Urothelium cell line (cell line): ENCODE measurements around the gene PLBD2.

Experiments used
- DNase-seq: peaks from one replicate; pipeline ENCODE4 v3.0.0; 2011; ENCODE audit warnings: low spot score, mixed read lengths
- FAIRE-seq: peaks from 2 replicates; lab custom pipeline; 2011; peaks lifted over from hg19 to GRCh38; lab: Jason Lieb, UNC

PLBD2 gene, protein sequence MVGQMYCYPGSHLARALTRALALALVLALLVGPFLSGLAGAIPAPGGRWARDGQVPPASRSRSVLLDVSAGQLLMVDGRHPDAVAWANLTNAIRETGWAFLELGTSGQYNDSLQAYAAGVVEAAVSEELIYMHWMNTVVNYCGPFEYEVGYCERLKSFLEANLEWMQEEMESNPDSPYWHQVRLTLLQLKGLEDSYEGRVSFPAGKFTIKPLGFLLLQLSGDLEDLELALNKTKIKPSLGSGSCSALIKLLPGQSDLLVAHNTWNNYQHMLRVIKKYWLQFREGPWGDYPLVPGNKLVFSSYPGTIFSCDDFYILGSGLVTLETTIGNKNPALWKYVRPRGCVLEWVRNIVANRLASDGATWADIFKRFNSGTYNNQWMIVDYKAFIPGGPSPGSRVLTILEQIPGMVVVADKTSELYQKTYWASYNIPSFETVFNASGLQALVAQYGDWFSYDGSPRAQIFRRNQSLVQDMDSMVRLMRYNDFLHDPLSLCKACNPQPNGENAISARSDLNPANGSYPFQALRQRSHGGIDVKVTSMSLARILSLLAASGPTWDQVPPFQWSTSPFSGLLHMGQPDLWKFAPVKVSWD

DNA sequence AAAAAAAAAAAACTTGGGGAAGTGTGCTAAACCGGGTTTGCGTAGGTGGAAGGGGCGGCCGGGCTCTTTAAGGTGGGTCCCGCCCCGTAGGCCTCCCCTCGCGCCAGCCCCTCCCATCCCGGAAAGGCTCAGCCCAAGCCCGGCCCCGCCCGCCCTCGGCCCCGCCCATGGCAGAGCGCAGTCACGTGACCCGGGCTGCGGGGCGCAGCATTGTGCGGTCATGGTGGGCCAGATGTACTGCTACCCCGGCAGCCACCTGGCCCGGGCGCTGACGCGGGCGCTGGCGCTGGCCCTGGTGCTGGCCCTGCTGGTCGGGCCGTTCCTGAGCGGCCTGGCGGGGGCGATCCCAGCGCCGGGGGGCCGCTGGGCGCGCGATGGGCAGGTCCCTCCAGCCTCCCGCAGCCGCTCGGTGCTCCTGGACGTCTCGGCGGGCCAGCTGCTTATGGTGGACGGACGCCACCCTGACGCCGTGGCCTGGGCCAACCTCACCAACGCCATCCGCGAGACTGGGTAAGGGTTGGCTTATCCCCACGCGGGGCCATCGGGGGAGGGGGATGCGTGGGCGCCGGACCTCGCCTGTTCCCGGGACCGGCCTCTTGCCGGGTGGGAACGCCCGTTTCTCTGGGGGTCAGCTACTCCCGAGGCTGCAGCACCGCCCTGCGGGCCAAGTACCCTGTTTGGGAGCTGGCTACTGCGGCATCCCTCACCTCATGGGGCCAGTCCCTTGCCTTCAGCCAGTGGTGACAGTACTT, at the start of gene PLBD2:
Gene PLBD2, plus strand, starts transcription at position 207 of the 752 bp plus-strand sequence. Its CDS starts 14 bp downstream, at position 221.
- FAIRE-seq (no peak), DNase-seq (peak; percentile 99)

DNA sequence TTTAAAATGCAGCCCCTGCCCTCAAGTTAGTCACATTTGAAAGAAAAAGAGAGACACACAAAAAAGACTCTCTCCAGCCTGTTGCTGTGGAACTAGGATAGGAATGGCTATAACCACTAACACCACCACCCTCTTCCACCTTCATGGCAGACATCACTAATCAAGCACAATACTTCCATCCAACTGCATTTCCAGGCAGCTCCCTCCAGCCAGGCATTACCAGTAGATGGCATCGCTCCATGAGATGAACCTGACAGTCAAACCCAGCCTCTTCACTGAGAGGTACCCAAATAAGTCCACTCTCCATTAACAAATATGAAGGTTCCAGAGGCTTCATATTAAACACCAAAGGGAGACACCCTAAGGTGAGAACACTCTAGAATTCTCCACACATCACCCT, 47.9 kb upstream of the PLBD2 start:
- FAIRE-seq = no peak
- DNase-seq = no peak

DNA sequence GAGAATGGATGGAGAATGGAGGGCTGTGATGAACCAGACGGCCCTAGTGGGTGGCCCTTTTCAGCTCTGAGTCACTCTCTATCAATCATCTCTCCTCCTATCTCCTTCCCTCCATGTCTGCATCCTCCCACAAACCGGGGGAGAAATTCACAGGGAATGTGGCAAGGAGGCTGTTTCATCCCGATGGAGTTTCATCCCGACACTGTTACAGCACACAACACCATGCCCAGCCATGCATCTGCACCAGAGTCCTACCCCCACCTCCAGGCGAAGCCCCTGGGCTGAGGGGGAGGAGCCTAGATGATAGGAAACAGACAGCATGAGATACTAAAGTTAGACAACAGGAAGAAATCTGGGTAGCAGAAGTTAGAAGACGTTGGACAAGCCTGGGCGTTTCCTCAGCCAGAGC, 44.3 kb upstream of the PLBD2 start:
- FAIRE-seq (no peak), DNase-seq (no peak)

DNA sequence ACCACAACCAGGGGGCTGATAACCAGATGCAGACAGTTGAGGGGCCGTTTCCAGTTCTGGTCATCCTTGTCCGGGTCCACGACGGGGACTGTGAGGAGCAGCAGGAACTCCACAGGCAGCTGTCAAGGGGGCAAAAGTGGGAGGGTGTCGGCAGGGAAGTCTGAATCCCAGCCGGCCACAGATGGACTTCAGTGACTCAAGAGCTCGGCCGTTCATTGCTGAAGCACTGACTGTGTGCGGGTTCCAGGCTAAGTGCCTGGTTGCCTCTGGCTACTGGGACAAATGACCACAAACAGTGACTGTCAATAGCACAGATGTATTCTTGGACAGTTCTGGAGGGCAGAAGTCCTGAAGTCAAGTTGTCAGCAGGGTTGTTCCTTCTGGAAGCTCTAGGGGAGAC, 43.0 kb upstream of the PLBD2 start:
- DNase-seq (no peak), FAIRE-seq (no peak)

DNA sequence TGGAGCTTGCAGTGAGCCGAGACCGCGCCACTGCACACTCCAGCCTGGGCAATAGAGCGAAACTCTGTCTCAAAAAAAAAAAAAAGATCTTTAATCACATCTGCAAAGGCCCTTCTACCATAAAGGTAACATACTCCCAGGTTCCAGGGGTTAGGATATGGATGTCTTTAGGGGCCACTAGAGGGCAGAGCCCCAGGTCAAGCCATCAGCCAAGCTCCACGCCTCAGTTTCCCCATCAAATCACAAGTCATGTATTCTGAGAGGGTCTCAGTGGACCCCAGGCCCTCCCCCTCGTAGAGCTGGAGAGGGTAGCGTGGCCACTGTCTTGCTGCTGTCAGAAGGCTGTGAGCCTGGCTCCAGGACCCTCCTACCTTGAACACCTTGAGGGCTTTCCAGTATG, 42.2 kb upstream of the PLBD2 start:
- DNase-seq = no peak
- no peak for FAIRE-seq

DNA sequence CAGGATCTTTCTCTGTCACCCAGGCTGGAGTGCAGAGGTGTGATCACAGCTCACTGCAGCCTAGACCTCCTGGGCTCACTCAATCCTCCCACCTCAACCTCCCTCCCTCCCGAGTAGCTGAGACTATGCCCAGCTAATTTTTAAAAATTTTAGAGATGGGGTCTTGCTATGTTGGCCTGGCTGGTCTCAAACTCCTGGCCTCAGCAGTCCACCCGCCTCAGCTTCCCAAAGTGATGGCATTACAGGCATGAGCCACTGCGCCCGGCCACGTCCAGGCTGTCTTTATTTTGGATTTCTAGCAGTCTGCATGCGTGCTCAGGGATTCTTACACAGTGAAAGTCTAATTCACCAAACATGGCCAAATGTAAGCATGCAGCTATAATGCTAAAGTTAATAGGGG, 41.3 kb upstream of the PLBD2 start:
- no peak for DNase-seq
- no peak for FAIRE-seq

DNA sequence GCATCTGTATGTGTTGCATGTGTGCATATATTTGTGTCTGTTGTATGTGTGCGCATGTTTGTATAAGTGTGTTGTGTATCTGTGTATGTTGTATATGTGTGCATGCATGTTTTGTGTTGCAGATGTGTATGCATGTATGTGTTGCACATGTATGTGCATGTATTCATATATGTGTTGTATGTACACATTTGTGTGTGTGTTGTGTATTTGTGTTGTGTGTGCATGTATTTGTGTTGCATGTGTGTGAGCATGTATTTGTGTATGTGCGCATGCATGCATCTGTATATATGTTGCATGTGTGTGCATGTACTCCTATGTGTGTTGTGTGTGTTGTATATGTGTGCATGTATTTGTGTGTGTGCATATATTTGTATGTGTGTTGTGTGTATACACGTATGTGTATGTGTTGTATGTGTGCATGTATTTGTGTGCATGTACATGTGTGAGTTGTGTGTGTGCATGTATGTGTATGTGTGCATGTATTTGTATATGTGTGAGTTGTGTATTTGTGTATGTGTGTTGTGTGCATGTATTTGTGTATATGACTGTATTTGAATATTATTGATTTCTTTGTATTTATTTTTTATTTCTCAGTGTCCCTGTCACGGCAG, 40.2 kb upstream of the PLBD2 start:
- DNase-seq (no peak), FAIRE-seq (peak; percentile 97)

DNA sequence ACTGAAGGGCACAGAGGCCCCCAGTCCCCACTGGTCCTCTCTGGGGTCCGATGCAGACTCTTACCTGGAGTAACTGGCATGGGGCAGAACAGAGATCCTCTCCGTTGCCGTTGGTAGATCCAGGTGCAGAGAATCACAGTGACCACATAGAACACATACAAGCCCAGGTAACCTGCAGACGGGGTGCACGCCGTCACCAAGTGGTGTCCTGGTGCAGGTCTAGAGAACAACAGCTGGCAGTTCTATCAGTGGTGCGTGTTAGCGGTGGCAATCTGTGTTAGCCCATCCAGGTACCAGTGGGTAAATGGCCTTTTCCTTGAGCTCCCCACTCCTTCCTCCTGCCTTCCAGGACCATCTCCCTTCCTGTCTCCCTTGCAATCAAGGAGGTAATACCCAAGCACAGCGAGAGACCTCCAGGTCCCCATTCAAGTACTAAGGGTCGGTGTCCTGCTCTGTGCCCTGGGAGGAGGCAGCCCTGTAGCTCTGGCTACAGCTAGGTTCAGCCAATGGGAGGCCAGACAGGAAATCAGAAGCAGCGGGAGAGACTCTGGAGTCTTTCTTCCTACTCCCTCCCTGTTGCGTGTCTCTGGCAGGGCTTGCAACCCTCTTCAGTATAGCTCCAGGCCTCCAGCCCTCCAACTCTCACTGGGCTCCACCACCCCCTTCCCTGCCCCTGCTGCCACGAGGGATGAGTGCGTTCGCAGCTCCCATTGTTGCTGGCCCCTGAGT, 39.3 kb upstream of the PLBD2 start:
- FAIRE-seq = no peak
- DNase-seq = no peak

DNA sequence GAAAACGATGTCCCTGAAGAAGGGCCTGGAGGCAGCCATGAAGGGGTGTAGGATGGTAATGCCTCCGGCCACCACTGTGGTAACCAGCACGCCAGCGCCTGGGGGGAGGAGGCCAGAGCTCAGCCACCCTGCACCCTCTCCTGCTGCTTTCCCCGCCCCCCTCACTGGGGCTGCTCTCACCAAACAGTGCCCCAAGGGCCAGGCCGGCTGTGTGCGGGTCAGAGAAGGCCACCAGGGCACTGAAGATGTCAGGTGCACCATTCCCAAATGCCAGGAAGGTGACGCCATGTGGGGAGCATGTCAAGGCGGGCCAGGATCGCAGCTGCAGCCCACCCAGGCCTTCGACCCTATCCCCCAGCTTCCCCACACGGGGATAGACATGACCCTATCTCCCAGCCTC, 38.0 kb upstream of the PLBD2 start:
- DNase-seq (no peak), FAIRE-seq (no peak)

DNA sequence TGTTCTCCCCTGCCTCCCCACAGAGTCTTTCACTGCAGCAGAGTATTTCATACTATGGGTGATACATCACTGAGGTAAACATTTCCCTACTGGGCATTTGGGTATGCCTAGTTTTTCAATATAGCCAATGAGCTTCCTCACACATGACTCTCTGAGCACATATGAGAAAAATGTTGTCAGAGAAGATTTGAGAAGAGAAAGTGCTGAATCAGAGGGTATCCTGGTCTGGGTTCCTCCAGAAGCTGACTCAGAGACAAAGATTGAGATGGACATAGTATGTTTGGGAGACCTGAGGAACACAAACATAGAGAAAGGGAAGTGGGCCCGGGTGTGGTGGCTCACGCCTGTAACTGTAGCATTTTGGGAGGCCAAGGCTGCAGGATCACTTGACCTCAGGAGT, 36.0 kb upstream of the PLBD2 start:
- DNase-seq (no peak), FAIRE-seq (no peak)

DNA sequence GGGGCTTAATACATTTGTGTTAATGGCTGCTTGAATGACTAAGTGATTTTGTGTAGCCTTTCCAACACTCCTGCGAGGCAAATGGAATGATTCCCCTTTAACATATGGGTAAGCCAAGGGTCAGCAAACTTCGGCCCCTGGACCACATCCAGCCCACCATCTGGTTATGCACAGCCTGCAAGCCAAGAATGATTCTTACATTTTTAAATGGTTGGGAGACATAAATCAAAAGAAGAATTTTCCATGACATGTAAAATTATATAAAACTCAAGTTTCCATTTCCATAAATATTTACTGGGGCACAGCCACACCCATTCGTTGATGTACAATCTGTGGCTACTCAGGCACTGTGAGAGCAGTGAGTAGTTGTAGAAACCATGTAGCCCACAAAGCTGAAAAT, 32.5 kb upstream of the PLBD2 start:
- DNase-seq = no peak
- FAIRE-seq = no peak

DNA sequence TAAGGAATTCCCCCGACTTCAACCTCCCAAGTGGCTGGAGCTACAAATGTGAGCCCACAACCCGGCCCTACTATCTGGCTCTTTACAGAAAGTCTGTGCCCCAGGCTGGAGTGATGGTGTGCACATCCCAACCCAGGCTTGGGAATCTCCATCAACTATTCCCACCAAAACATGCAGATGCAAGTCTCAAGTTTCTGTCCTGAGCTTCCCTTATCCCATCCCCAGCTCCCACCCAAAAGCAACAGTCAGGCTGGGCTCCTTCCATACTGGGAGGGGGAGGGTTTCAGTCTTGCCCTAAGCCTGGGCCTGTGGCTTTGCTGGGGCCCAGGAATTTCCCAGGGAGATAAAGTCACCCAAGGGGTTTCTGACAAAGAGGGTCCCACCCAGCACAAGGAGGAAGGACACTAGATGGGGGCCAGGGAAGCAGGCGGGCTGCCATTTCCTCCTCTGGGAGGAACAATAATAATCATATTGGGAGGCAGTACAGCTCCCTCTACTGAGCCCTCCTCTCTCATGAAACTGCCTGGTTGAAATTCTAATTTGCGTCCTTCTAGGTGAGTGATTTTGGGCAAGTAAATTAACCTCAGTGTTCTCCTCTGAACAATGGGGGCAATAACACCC, 31.5 kb upstream of the PLBD2 start:
- DNase-seq = no peak
- FAIRE-seq = no peak

DNA sequence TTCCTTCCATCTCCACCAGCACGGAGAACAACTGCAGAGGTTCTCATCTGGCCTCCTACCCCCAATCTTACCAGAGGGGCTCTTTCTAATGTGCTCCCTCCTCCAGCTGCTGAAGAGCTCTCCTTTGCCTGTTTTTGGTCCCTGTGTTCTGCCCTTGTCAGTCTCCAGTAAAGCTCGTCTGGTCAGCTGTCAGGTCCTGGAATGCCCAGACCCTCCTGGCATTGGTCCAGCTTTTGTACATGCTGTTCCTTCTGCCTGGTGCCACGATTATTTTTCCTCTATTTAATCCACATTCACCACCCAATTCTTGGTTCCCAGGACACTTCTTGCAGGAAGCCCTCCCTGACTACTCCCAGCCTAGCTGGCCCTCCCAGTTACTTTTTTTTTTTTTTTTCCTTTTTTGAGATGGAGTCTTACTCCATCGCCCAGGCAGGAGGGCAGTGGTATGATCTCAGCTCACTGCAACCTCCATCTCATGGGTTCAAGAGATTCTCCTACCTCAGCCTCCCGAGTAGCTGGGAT, 30.0 kb upstream of the PLBD2 start:
- no peak for DNase-seq
- FAIRE-seq = no peak

DNA sequence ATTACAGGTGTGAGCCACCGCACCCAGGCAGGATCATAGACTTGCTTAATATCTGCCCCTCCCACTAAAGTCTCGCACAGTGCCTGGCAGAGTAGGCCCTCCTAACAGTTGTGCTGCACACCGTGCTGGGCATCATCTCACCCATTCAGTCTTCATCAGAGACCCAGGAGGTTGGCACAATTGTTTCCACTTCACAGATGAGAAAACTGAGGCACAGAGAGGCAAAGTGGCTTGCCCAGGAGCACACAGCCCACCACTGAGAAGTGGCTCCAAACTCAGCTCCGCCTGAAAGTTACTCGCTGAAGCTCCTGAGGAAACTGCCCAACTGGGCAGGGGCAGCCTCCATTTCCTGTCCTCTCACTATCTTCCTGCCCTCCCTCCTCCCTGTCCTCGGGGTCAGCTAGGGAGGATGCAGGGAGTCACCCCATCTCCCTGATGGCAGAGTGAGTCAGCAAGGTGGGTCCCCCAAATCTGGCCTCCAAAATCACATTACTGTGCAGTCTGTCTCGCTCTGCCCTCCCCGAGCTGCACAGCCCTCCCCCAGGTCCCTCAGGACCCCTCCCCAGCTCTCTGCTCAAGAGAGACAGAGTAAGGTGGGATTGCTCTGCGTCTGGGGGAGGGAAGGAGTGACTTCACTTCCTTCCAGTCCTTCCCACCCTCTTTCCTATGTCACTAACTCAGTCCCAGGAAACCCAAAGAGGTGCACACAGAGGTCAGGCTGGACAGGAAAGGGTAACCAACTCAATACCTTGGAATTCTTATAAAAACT, 29.2 kb upstream of the PLBD2 start:
- FAIRE-seq (no peak), DNase-seq (no peak)

DNA sequence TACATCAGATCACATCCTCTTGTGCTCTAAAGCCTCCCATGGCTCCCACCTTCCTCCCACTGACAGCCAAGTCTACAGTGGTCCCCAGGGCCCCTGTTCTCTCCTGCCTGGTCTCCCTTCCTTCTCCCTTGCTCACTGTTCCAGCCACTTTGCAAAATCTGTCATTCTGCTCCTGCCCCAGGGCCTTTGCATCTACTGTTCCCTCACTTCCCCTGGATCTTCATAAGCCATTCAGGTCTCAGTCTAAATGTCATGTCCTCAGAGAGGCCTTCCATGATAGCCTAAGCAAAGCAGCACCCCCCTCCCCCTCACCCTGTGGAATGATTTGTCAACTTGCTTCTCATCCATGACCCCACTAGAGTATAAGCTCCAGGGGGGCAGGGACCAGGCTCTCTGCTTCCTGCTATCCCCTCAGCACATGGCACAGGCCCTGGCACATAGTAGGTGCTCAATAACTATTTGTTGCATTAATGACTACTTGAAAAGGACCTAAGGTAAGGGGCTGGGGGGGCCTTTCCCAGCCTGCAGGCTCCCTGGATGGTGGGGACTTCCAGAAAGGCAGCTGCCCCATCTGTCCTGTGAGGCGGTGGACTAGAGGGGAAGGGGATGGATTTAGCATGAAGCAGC, 28.5 kb upstream of the PLBD2 start:
- FAIRE-seq = no peak
- no peak for DNase-seq

DNA sequence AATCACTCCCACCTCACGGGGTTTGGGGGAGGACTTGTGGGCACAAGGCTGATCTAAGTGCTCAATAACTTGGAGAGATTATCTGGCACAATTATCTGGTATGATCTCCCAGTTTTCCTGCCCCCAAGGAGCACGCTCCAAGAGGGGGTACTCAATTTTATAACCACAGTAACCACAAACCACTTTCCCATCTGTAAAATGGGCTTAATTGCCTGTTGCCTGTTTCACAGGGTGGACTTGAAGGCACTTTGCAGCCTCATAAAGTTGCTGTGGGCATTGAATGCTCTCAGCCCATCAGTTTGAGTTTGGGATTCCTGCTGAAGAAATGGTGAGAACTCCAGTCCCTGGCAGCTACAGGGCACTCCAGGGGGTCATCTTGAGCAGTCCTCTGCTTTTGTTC, 27.9 kb upstream of the PLBD2 start:
- no peak for FAIRE-seq
- DNase-seq = no peak

DNA sequence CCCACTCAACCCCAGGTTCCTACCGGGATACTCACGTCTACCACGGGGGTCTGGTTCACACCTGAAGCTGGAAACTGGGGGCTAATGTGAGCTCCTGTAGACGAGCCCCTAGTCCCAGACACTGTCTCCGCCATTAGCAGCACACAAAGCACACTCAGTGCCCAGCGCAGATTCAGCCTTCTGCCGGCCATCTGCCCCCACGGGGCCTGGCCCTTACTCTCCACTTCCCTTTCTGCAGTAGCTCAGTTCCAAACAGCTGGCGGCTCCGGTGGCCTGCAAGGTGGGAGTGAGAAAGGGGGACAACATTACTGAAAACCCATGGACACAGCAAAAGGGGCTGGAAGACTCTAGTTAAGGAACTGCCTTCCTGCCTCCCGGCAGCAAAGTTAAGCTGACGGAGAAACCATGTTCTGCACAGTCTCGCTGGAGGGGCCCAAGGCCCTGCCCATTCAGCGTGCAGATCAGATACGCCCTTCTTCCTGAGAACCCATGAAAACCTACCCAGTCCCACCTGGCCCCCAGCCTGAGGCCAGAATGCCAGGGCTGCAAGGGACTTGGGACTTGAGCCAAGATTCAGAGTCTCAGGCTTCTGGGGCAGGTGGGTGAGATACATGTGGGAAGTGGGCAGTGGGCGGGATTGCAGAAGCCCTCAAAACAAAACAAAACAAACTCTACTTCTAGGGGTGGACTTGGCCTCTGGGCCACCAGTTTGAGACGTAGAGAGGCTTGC, 25.5 kb upstream of the PLBD2 start:
- DNase-seq (no peak), FAIRE-seq (no peak)

DNA sequence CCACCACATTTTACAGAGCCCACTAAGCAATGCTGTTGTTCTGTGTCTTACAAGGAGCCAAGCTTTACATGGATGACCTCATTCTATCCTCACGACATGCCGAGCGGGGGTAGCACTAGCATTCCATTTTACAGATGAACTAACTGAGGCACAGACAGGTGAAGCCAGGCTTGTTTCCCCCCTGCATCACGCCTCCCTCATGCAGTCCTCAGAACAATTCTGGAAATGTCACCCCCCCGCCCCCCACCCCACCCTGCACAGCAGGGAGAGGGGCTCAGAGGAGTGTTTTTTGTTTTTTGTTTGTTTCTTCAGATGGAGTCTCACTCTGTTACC, 25.0 kb upstream of the PLBD2 start:
- FAIRE-seq = no peak

More for the DNA sequence above, 25.0 kb upstream of the PLBD2 start:
- no peak for DNase-seq
